Retinal pigment epithelial cell (primary cell): ENCODE results near the gene FOXP1.

Experiments used
- DNase-seq: peaks from one replicate; pipeline ENCODE4 v3.0.0-alpha.2; 2010; ENCODE audit warnings: low read depth
- H3K4me3 ChIP-seq: 2 replicates; pipeline ENCODE4 v1.5.1; 2011; ENCODE audit warnings: mild to moderate bottlenecking, low read length, control low read depth, moderate library complexity
- TF ChIP-seq, protein P1 (sequence below): conservative IDR thresholded peaks from 2 replicates; pipeline ENCODE4 v1.5.1; 2011; ENCODE audit warnings: low read depth, low read length, control low read depth, inconsistent platforms

Gene FOXP1

DNA sequence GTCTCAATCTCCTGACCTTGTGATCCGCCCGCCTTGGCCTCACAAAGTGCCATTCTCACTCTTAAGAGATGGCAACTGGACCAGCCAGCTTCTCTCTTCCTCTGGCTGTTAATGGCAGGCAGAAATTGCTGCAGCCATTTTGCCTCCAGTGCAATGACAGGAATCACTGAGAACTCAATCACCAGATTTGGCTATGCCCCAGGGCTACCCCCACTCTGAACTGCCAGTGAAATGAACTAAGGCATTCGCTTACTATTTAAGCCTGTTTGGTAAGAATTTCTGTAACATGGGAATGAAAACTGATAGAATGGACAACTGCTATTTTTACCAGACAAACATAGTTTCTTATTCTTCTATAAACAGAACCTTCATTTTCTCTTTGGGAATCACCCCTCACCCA lies 24.5 kb downstream of the FOXP1 start:
- no peak overlapping the region for H3K4me3 ChIP-seq
- TF ChIP-seq, protein P1, sequence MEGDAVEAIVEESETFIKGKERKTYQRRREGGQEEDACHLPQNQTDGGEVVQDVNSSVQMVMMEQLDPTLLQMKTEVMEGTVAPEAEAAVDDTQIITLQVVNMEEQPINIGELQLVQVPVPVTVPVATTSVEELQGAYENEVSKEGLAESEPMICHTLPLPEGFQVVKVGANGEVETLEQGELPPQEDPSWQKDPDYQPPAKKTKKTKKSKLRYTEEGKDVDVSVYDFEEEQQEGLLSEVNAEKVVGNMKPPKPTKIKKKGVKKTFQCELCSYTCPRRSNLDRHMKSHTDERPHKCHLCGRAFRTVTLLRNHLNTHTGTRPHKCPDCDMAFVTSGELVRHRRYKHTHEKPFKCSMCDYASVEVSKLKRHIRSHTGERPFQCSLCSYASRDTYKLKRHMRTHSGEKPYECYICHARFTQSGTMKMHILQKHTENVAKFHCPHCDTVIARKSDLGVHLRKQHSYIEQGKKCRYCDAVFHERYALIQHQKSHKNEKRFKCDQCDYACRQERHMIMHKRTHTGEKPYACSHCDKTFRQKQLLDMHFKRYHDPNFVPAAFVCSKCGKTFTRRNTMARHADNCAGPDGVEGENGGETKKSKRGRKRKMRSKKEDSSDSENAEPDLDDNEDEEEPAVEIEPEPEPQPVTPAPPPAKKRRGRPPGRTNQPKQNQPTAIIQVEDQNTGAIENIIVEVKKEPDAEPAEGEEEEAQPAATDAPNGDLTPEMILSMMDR = no peak
- DNase-seq = no peak

DNA sequence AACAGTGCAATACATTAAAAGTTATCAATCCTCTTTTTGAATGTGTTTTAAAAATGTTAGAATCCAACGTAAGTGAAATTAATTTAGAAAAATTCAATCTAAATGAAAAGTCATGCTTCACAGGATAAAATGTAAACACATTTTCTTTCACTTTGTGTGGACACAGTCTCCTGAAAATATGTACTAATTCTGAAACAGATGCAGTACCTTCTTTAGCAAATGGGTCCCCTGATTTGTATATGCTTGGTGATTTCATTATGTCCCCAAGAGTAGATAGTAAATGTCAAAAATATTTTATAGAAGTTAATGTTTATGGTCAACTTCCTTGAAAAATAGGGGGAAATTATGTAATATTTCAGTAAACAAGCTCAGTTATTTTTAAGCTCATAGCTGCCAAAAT lies 28.9 kb downstream of the FOXP1 start:
- TF ChIP-seq, protein P1 = no peak
- DNase-seq = no peak
- H3K4me3 ChIP-seq = no peak overlapping the region

DNA sequence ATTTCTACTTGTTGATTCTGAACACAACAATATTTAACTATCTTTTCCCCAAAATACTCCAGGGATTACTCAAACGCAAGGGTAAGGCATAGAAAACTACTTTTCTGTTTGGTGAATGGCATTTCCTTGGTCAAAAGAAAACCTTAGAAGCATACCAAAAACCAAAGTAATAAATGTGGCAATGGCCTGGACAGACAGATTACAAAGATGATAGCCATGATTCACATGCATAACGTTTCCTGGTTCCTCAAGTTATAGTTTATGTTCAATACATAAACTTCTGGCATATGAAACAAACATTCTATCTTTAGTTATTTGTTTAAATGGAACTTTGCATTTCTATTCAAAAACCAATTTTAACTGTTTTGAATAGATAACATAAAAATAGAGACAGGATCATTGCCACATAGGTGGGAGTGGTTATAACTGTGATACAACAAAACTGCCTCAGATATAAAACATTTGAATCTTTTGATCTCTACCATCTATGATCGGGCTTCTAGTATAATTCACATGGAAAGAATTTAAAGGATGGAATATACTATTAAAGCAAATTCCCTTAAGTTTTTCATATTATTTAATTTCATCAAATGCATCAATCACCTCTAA lies 32.1 kb downstream of the FOXP1 start:
- TF ChIP-seq, protein P1 = no peak
- no peak for DNase-seq
- no peak overlapping the region for H3K4me3 ChIP-seq

DNA sequence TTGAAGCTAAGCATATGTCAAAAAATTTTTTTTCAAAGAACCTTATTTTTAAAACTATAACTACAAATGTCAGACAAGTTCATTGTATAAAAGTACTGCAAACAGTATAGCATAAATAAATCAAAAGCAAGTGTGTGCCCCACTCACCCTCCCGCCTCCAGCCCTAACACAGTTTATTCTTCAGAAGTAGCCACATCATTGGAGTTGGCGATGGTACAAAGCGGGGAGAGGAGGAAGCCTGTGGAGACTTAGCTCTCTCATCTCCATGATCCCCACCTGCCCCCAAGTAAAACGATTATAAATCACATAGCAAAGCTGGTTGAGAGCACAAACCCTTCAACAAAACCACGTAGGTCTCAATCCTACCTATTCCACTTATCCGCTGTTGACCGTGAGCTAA lies 33.6 kb downstream of the FOXP1 start:
- TF ChIP-seq, protein P1 = no peak
- no peak for DNase-seq
- no peak overlapping the region for H3K4me3 ChIP-seq

DNA sequence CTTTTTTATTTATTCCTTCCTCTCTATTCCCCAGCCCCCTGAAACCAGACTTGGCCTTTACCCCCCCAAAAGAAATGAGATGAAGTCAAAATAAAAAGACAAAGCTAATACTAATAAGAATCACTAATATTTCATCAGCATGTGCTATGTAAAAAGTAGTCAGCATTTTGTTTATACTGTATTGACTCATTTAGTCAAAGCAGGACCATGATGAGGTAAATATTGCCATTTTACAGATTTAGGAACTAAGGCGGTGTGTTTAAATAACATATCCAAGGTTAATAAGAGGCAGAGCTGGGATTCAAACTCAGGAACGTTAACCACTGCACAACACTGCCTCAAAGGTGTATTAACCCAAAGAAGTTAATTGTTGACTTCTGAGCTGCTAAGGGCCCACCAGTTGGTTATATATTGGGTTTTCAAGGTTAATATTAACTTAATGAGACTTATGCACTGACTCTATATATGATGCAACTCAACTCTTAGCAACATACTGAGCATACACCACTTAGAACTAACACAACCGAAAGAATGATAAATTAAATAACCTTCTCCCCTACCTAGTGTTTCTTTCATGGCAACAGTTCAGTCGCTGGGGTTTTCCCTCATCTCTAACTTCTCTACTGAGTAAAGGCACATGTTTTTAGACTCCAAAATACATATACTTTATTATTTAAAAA lies 34.7 kb downstream of the FOXP1 start:
- TF ChIP-seq, protein P1 = no peak
- no peak for DNase-seq
- H3K4me3 ChIP-seq = no peak overlapping the region

DNA sequence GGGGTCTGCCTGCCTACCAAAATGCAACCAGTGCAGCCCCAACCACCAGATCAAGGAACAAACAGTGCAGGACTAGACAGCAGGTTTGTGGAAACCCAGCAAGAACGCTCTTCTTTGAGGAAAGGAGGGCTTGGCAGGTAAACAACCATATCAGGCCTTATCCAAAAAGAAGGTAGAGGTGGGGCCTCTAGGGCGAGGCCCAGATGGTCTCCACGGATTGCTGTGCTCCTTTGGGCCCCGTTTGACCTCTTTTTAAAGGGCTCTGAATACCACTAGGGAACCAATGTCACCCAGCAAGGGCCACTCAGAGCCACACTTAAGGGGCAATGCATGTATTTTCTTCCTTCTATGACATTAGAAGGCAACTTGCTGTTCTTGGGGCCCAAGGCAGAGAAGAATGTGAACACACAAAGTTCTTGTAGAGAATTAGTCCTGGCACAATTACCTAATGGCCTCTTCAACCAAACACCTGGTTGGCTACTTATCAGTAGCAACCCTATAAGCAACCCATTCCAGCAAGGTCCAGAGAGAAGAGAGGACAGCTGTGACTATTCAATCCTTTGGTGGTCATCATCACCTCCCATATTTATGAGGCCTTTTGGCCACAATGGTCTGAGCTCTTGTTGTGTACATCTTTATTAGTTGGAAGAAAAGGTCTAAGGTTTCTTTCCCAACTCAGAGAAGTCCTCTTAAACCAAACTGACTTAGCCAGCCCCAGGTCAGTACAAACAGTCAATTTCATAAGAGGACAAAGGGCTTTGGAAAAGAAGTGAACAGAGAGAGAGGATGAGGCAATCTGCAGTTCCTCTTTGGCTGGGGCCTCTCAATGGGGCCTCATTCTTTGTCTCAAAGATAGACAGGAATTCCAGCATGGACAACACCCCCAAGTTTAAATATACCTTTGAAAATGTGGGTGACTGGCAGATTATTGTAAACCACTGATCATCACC lies 36.0 kb downstream of the FOXP1 start:
- TF ChIP-seq, protein P1 = no peak
- DNase-seq = no peak
- H3K4me3 ChIP-seq = no peak overlapping the region
